Amniotic epithelial cell (primary cell): ENCODE results near the gene SPAG16.

Experiments used
- DNase-seq: peaks from one replicate; pipeline ENCODE4 v3.0.0-alpha.2; 2010; ENCODE audit warnings: low read depth

SPAG16 gene

DNA sequence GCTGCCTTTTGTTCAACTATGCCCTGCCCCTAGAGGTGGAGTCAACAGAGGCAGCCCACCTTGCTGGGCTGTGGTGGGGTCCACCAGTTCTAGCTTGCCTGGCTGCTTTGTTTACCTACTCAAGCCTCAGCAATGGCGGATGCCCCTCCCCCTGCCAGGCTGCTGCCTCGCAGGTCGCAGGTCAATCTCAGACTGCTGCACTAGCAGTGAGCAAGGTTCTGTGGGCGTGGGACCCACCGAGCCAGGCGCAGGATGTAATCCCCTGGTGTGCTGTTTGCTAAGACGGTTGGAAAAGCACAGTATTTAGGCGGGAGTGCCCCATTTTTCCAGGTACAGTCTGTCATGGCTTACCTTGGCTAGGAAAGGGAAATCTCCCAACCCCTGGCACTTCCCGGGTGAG lies 993.6 kb downstream of the SPAG16 start:
- no peak for DNase-seq

DNA sequence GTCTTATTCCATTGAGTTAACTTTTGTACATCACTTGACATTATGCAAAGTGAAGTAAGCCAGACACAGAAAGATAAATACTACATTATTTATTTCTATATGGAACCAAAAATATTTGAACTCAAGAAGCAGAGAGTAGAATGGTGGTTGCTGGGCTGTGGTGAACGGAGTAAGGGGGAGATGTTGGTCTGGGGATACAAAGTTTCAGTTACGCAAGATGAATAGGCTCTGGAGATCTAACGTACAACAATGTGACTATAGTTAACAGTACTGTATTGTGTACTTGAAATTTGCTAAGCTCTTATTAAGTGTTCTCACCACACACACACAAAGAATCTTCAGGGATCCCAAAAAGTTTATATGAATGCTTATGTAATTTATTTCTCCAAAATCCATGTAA lies 1001.7 kb downstream of the SPAG16 start:
- DNase-seq: no peak

DNA sequence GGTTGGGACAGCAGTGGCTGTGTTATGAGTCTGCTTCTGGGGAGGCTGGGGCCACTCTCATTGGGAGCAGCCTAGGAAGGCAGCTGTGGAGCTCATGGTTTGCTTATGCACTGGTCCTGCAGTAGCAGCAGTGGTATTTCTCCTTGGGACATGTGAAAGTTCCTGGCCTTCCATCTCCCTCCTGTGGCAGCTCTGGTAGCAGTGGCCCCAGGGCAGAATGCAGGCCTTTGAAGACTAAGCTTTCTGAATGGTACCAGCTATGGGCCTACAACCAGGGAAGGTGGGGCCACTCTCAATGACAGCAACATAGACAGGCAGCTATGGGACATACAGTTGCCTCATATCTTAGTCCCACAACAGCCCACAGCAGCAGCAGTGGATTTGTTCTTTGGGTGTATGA lies 1009.3 kb downstream of the SPAG16 start:
- DNase-seq: no peak

DNA sequence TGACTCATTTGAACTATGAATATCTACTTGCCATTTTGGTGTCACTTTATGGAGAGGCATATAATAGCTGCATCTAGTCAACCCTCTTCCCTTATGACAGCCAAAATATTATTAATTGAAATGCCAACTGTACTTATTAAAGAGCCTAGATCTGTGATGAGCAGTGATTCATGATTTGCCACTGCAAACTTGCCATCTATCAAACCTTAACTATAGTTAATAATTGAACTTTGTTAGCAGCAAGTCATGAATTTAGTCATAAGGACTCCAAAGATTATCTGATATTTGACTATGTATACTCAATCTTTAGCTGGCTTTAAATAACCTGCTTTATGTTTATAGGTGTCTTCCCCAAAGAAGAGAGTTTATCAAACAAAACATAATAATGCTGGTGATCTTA lies 1010.2 kb downstream of the SPAG16 start:
- no peak for DNase-seq

DNA sequence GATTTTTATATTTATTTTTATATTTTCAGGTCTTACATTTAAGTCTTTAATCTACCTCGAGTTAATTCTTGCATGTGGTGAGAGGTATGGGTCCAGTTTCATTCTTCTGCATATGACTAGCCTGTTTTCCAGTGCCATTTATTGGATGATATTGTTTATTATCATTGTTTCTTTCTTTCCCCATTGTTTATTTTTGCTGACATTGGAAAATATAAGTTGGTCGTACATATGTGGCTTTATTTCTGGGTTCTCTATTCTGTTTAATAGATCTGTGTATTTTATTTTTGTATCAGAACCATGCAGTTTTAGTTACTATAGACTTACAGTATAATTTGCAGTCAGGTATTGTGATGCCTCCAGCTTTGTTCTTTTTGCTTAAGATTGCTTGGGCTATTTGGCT lies 1013.2 kb downstream of the SPAG16 start:
- DNase-seq: no peak

DNA sequence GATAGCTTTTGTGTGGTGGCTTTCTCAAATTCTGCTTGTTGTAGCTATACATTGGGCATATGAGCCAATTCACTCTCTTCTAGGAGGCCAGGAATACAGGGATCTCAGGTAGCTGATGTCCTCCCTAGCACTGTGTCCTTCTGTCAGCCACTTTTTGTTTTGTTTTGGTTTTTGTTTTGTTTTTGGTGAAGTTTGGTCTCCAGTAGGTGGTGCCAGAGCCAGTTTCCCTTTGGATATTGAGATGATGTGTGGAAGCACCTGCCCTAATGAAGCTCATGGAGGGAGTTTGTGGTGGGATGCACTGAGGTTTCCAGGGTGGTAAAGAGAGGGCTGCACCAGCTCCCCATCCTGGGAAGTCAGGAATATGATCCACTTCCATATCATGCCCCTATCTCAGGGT lies 1026.1 kb downstream of the SPAG16 start:
- no peak for DNase-seq

DNA sequence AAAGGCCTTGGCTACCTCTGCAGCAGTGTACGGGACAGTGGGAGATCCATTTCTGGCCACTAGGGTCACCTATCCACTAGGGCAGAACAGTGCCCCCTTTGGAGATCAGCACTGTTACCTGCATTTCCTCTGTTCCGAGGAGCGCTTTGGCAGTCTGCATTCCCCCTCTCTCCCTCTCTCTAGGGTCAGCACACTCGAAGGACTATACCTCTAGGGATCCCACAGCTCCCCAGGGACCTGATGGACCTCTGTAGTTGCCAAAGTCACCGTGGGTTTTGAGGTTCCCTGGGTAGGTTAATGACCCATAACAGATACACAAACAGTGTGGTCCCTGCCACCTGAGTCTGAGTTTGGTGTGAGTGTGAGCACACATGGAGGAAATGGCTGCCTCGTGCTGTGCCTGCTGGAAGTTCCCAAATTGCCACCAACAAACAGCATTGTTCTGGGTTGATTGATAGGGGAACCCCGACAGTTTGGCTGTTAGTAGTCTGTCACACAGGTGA lies 1026.8 kb downstream of the SPAG16 start:
- DNase-seq: no peak

DNA sequence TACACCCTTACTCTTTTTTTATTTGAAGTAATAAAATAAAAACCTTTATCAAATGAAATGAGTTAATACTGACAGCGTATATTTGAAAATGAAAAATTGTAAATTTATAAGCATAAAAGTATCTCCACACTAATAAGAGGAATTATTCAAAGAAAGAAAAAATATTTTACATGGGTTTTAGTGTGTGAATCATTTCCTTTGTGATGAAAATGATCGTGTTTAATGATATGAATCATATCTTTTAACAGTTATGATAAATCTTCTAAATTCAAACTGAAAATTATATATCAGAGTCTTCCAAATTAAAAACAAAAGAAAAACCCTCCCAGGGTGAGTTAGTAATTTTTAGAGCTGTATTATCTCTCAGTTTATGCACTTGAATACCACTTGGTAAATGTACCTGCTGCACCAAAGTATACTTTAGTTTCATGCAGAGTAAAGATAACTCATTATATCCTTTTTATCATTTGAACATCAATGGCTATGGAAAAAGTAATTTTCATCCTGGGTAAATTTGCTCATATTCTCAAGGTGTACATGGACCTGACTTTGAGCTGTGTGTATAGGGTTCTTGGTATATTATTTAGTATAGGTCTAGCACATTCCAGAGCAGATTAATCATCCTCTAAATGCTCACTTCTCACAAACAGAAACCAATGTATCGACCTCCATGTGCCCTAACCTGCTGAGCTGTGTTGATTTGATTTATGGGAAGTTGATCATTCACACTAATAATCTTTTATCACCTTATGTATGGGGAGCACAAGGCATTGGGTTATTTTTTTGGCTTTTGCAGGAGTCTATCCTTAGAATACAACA lies 1027.9 kb downstream of the SPAG16 start:
- DNase-seq: no peak

DNA sequence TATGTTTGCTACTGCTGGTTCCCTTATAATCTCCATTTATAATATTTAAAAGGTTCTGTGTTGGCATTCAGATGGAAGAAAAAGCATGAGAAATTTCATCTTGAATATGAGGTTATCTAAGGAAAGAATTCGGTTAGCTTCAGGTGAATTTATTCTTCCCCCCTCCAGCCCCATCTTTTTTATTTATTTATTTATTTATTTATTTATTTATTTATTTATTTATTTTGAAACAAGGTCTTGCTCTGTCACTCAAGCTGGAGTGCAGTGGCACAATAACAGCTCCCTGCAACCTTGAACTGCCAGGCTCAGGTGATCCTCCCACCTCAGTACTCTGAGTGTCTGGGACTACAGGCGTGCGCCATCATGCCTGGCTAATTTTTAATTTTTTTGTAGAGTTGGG lies 1031.1 kb downstream of the SPAG16 start:
- DNase-seq: no peak

DNA sequence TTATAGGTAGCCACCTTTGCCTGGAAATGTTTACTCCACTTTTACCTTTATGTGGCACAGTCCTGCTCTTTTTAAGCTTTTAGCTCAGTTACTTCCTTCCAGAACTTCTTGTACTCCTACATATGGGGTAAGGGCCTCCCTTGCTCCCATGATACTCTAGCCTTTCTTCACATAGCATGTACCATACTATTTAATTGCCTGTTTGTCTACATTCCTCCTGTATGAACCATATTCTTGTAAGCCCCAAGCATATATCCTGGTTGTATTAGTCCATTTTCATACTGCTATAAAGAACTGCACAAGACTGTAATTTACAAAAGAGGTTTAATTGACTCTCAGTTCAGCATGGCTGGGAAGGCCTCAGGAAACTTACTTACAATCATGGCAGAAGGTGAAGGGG lies 1035.9 kb downstream of the SPAG16 start:
- no peak for DNase-seq

DNA sequence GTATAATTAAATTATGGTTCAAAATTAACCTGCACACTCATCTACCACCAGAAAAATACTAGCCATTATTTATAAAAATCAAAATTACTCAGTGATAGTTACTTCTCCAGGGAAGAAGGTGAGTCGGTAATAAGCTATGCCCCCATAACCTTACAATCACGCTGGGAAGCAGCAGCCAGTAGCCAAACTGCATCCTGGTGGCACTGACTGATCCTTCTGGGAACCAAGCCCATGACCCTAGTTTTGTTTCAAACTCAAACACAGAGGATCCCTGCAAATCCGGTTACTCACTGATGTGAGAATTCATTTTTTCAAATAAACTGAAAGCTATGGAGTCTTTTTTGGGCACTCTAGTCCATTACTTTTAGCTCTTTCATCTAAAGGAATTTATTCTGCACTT lies 1038.4 kb downstream of the SPAG16 start:
- DNase-seq: no peak

DNA sequence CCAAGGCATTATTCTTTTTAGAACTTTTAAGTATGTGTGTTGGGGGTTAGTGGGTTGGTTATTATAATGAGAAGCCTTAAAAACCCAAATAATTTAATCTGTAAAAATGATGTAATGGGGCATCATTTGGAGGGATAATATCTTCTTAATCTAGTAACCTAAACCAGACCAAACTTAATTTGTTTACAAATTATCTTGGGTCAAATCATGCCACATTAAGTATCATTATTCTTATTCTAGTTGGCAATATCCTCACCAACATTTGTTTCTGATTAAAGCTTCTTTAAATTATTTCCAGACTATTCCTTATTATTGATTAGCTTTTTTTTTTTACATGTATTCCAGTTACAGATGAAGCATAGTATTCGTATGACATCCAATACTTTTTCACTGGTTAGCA lies 1041.1 kb downstream of the SPAG16 start:
- DNase-seq: no peak

DNA sequence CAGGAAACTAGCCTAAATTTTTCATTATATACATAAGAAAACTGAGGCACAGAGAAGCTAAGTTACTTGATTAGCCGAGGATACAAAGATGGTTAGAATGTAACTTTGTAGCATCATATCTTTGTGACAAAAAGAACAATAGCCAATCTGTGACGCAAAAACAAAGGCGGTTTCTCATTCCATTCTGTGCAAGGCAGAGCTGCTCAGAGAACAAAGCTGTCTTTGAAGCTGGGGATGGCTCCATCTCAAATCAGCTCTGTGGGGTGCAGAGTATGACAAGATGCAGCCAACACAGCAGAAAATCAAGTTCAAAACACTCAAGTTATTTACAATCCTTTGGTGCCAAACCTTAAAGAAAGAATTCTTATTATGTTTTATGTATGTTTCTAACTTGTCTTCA lies 1044.7 kb downstream of the SPAG16 start:
- DNase-seq: no peak

DNA sequence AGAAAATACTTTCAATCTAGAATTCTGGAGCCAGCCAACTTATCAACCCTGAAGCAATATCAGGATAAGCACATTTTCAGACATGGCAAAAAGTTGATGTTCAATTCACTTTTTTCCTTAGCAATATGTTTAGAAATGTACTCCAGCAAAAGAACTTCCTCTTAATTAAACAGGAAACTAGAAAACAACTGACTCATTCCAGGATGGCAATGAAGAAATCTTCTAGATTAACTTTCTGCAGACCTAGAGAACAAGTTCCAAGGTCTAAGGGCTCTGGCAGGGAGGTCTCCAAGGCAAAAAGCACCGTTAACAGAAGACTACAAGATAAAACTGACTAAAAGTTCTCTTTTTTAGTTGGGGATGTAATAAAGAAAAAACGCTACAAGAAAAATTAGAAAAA lies 1057.4 kb downstream of the SPAG16 start:
- no peak for DNase-seq

DNA sequence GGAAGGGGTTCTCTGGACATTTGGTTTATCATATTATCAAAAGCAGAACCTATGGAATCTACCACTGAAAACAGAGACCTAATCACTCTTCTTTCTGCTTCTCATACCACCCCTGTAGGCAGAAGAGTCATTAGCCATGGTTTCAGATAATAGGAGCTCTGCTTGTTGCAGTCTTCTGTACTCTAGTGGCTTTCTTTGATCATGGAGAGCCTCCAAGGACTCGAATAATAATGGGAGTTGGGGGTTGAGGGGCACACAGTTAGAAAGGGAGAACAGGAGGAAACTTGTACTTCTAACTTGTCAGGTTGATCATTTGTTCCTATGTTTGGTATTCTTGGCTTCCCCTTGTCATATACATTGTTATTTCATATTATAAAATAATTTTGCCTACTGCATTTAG lies 1074.2 kb downstream of the SPAG16 start:
- no peak for DNase-seq

DNA sequence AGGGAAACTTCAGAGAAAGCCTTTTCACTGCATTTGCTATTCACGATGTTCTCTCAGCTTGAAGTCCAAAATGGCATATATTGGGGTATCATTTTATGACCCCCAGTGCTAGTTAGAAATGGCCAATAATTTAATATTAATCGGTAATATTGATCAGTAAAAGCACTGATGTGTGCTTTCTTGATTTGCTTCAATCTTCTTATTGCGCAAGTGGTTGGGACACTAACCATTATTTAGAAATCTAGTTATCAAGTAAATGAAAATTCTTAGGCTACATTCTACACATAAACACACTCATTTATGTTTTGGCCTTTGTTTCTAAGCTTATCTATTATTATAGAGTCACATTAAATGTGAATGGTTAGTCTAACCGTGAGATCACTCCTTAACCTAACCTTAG lies 1076.9 kb downstream of the SPAG16 start:
- no peak for DNase-seq

DNA sequence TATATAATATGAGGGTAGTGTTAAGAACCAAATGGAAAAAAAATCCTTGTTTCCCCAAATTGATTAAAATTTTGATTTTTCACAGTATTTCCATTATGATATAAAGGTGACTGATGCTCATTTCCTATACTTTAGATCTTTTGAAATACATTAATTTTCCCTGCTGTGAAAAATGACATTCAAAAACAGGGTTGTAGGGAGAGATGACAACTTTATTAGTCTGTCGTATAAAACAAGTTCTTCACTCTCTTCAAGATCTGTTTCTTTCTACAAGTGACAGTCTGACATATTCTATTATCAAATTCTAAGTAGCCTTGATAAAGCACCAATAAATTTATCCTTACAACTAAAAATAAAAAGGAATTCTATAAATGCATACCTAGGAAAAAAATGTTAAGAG lies 1081.3 kb downstream of the SPAG16 start:
- no peak for DNase-seq

DNA sequence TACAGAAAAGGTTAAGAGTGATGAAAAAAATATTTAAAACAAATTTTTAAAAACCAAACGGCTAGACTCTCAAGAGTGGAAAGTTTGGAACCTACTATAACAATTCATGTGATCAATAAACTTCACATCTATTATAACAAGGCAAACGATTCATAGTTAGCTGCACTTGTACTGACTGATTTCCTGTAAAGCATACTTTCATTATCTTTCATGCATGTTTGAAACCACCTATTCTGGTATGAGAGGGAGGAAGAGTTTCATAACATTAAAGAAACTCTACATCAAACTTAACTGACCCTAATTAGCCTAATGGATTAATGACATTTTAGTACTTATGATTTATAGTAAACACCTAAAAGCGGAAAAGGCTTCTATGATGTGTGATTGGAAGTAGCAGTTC lies 1082.9 kb downstream of the SPAG16 start:
- no peak for DNase-seq

DNA sequence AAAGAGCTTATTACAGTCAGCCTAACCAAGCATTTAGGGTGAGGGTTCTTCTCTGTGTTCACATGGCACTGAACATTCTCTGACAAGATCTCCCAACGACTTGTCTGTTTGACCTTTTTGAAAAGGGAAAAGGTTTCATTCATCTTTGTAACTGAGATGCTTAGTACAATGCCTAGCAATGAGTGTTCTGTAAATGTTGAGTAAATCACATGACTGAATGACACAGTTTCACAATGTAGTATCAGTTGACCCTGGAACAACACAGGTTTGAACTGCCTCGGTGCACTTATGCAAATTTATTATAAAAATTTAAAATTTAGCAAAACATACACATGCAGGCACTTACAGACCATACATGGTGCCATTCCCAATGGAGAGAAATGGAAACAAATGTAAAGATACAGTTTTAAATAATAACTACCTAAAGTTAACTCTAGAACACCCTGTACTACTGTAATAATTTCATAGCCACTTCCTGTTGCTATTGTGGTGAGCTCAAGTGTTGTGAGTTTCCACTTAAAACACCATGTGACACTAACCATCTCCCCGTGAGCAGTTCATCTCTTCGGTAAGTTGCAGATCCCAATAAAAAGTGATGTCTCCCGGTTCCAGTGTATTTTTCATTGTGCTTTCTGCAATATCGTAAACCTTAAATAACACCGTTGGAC lies 1092.5 kb downstream of the SPAG16 start:
- DNase-seq: no peak

DNA sequence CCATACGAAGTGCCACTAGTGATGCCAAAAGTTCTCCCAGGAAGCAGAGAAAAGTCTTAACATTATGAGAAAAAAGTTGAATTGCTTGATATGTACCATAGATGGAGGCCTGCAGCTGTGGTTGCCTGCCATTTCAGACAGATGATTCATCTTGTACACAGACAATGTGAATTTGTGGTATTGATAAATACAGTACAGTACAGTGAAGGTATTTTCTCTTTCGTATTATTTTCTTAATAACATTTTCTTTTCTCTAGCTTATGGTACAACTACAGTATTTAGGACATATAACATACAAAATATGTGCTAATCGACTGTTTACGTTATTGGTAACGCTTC lies 1093.0 kb downstream of the SPAG16 start:
- no peak for DNase-seq

DNA sequence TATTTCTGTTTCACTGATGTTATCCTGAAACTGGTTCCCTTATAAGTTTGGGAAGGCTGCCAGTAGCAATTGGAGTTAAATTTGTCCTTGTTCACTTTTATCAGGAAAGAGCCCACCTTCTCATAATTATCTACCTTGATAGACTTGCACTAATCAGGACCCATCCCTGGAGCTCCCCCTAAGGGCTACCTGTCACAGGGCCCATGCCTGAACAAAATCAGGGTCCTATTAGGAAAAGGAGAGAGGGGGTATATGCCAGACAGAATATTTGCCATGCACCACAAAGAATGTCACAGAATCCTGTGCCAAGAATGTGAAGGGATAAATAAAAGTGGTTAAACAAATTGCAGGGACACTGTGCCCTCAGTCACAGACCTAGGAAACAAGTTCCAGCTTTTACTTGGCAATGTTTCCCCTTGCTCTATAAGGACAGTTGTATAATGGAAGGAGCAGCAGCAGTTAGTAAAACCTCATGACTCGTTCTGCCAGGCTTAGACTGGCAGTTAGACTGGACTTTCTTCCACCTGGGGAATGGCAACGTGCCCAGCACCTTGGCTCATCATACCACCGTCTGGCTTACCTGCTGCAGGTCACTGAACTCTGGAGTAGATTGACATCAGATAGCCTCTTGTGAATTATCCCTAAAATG lies 1094.3 kb downstream of the SPAG16 start:
- DNase-seq: no peak

DNA sequence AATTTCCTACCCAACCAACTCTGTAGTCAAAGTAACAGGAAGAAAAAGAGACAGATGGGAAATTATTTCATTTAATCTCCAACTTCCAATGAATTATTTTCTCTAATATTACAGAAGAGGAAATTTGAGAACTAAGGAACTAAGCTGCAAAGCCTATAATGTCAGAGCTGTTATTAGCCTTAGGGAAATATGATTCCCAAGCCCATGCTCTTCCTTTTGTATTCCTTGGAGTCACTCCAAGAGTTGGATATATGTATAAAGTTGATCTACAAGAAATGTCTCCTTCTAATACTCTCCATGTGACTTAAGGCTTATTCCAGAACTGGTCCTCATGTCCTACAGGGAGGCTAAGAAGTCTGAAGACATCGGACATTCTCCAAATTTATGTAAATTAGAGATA lies 1095.0 kb downstream of the SPAG16 start:
- no peak for DNase-seq

DNA sequence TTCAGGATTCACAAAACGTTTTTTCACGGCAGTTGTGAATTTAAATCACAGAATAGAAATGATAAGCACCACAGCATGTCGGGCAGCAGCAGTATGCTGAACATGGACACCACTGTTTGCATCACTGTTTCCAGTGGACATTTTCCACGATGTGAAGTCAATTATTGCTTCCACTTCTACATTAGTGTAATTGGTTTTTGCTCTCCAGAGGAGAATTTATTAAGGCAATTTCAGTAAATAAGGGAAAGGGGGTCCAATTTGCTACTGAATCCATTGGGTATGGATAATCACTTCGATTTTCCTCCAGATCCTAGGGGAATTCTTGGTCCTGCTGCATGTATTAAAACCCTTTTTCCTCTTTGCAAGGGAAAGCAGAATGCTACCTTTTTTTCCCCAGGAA lies 1096.4 kb downstream of the SPAG16 start:
- no peak for DNase-seq
